K562 (cell line): Measurements from ENCODE around the gene CMSS1.

Source experiments
- SMC3 ChIP-seq: conservative IDR thresholded peaks from 2 replicates; pipeline ENCODE4 v1.6.1; 2011; ENCODE audit warnings: low read depth, low read length, improper control_type of control experiment; ENCODE audit not compliant: insufficient read depth
- TF ChIP-seq, protein P1 (sequence below): fragments of 450-650 bp; formaldehyde crosslinking; IDR thresholded peaks from 2 replicates; pipeline ENCODE4 v1.4.0; 2020; ENCODE audit warnings: mild to moderate bottlenecking, moderate library complexity
- TF ChIP-seq, protein P2 (sequence below), 3 experiments: IDR thresholded peaks in 2 of 3; conservative IDR thresholded peaks in 1 of 3; 2 replicates each; pipeline ENCODE4 v1.5.1; 2011 to 2012; ENCODE audit warnings: low read length in 3 of 3, mild to moderate bottlenecking in 3 of 3, control low read depth in 2 of 3, improper control_type of control experiment in 1 of 3, inconsistent platforms in 1 of 3, low read depth in 1 of 3, mixed read lengths in 1 of 3, moderate library complexity in 1 of 3; ENCODE audit not compliant: insufficient read depth in 2 of 3
- TF ChIP-seq, protein P3 (sequence below): sonication (generic); formaldehyde crosslinking; IDR thresholded peaks from 2 replicates; pipeline ENCODE4 v1.8.1; 2023; ENCODE audit warnings: mild to moderate bottlenecking, missing genetic modification reagents

DNA sequence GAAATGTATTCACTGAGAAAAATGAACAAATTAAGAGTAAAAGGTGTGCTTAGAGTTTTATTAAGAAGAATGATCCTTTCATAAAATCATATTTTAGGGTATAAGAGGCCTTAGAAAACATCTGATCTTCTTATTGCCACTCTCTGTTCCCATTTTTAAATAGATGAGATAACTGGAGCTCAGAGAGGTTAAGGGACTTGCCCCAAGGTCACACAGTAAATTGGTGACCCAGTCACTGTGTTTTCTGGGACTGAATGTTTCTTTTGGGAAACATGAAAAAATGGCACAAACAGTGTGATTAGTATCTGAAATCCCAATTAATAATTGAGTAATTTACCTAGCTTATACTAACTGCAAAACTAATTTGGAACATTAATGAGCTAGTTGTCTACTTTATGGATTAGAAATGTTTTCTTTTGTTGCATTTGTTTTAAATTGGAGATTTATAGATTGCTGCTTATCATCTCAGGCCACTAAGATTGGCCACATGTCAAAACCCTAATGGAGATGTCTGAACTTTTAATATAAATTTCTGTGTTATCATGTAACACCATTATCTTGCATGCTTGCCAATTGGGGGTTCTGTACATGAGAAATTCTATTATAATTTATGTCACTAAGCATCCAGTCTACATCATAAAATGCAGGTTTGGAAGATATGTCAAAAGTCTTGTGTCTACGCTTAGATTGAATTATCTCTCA lies 64.9 kb downstream of the CMSS1 start:
- TF ChIP-seq, protein P1, sequence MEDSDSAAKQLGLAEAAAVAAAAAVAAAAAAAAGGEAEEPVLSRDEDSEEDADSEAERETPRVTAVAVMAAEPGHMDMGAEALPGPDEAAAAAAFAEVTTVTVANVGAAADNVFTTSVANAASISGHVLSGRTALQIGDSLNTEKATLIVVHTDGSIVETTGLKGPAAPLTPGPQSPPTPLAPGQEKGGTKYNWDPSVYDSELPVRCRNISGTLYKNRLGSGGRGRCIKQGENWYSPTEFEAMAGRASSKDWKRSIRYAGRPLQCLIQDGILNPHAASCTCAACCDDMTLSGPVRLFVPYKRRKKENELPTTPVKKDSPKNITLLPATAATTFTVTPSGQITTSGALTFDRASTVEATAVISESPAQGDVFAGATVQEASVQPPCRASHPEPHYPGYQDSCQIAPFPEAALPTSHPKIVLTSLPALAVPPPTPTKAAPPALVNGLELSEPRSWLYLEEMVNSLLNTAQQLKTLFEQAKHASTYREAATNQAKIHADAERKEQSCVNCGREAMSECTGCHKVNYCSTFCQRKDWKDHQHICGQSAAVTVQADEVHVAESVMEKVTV (CRISPR knock-in tag) = no peak
- TF ChIP-seq, protein P2, sequence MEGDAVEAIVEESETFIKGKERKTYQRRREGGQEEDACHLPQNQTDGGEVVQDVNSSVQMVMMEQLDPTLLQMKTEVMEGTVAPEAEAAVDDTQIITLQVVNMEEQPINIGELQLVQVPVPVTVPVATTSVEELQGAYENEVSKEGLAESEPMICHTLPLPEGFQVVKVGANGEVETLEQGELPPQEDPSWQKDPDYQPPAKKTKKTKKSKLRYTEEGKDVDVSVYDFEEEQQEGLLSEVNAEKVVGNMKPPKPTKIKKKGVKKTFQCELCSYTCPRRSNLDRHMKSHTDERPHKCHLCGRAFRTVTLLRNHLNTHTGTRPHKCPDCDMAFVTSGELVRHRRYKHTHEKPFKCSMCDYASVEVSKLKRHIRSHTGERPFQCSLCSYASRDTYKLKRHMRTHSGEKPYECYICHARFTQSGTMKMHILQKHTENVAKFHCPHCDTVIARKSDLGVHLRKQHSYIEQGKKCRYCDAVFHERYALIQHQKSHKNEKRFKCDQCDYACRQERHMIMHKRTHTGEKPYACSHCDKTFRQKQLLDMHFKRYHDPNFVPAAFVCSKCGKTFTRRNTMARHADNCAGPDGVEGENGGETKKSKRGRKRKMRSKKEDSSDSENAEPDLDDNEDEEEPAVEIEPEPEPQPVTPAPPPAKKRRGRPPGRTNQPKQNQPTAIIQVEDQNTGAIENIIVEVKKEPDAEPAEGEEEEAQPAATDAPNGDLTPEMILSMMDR (IDR thresholded peaks at IDR 0.05 in 2 of 3, conservative IDR thresholded peaks at IDR 0.05 in 1 of 3; ENCODE audit: insufficient read depth in 2 of 3, low read depth in 1 of 3, low read length in 3 of 3) = no peak
- no peak for TF ChIP-seq SMC3
- TF ChIP-seq, protein P3, sequence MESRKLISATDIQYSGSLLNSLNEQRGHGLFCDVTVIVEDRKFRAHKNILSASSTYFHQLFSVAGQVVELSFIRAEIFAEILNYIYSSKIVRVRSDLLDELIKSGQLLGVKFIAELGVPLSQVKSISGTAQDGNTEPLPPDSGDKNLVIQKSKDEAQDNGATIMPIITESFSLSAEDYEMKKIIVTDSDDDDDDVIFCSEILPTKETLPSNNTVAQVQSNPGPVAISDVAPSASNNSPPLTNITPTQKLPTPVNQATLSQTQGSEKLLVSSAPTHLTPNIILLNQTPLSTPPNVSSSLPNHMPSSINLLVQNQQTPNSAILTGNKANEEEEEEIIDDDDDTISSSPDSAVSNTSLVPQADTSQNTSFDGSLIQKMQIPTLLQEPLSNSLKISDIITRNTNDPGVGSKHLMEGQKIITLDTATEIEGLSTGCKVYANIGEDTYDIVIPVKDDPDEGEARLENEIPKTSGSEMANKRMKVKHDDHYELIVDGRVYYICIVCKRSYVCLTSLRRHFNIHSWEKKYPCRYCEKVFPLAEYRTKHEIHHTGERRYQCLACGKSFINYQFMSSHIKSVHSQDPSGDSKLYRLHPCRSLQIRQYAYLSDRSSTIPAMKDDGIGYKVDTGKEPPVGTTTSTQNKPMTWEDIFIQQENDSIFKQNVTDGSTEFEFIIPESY = no peak
